Activated CD4-positive, CD25-positive, alpha-beta regulatory T cell treated with anti-CD3 and anti-CD28 coated beads, Interleukin-2, amount 50 U/mL, for 72 hours (primary cell): ENCODE results near the gene ANO10.
"Not testable (repeated sequence)": the region's sequence is repeated elsewhere in the genome, so short reads cannot be mapped to it uniquely, and the experiment has no call there.

Experiments
- DNase-seq: peaks from one replicate; pipeline ENCODE4 v3.0.0; 2021

The ANO10 gene

GRCh38 chr3:43369404-43370292, 252.2 kb downstream of the ANO10 start:
- DNase-seq = no peak

GRCh38 chr3:43366885-43367284, 254.9 kb downstream of the ANO10 start:
- DNase-seq = no peak

GRCh38 chr3:43366481-43366880, 255.3 kb downstream of the ANO10 start:
- DNase-seq = no peak

- no peak for DNase-seq
These were observed 256.1 kb downstream of the ANO10 start for GRCh38 chr3:43365601-43366305.

GRCh38 chr3:43364926-43365325, 256.9 kb downstream of the ANO10 start:
- DNase-seq = no peak

GRCh38 chr3:43364494-43364893, 257.3 kb downstream of the ANO10 start:
- DNase-seq = no peak

- DNase-seq = no peak
These were observed 258.1 kb downstream of the ANO10 start for GRCh38 chr3:43363621-43364266.

GRCh38 chr3:43362961-43363360, 258.9 kb downstream of the ANO10 start:
- no peak for DNase-seq

GRCh38 chr3:43362183-43362582, 259.6 kb downstream of the ANO10 start:
- no peak for DNase-seq

GRCh38 chr3:43361077-43361476, 260.7 kb downstream of the ANO10 start:
- no peak for DNase-seq

- DNase-seq = not testable (repeated sequence)
These were observed 265.8 kb downstream of the ANO10 start for GRCh38 chr3:43356033-43356432.

GRCh38 chr3:43353923-43354670, 267.7 kb downstream of the ANO10 start:
- no peak for DNase-seq

GRCh38 chr3:43353393-43353792, 268.4 kb downstream of the ANO10 start:
- no peak for DNase-seq

- DNase-seq = no peak
These were observed 272.1 kb downstream of the ANO10 start for GRCh38 chr3:43349716-43350115.

- no peak for DNase-seq
These were observed 272.8 kb downstream of the ANO10 start for GRCh38 chr3:43348852-43349574.

GRCh38 chr3:43348350-43348749, 273.5 kb downstream of the ANO10 start:
- no peak for DNase-seq

- no peak for DNase-seq
These were observed 274.0 kb downstream of the ANO10 start for GRCh38 chr3:43347774-43348173.

GRCh38 chr3:43346978-43347749, 274.6 kb downstream of the ANO10 start:
- DNase-seq = no peak

GRCh38 chr3:43345877-43346276, 275.9 kb downstream of the ANO10 start:
- no peak for DNase-seq

GRCh38 chr3:43345246-43345645, 276.6 kb downstream of the ANO10 start:
- DNase-seq = no peak

GRCh38 chr3:43344520-43344919, 277.3 kb downstream of the ANO10 start:
- no peak for DNase-seq
